NOMO-1 (cell line): ENCODE data around the gene RTKN.
"Not testable (repeated sequence)": the region's sequence is repeated elsewhere in the genome, so short reads cannot be mapped to it uniquely, and the experiment has no call there.

Experiments
- DNase-seq, 2 experiments: peaks; one replicate each; lab custom pipeline; 2025; ENCODE audit not compliant: unreplicated experiment in 2 of 2; lab: John Stamatoyannopoulos, UW

Gene RTKN

GRCh38 chr2:74420443-74421103 lies 21.2 kb downstream of the RTKN start:
- not testable (repeated sequence) for DNase-seq

- no peak for DNase-seq
These were observed 21.7 kb downstream of the RTKN start for GRCh38 chr2:74420006-74420405.

GRCh38 chr2:74419345-74419744 lies 22.4 kb downstream of the RTKN start:
- DNase-seq, result peak in 1 of 2 experiments; percentile 50

GRCh38 chr2:74418312-74418711 lies 23.4 kb downstream of the RTKN start:
- peak in 1 of 2 experiments; percentile 18 for DNase-seq

GRCh38 chr2:74417763-74418162 lies 24.0 kb downstream of the RTKN start:
- DNase-seq, result no peak

GRCh38 chr2:74417197-74417596 lies 24.5 kb downstream of the RTKN start:
- no peak for DNase-seq

GRCh38 chr2:74416778-74417177 lies 25.0 kb downstream of the RTKN start:
- no peak for DNase-seq

GRCh38 chr2:74415762-74416395 lies 25.9 kb downstream of the RTKN start:
- no peak for DNase-seq

GRCh38 chr2:74414881-74415761 lies 26.6 kb downstream of the RTKN start:
- no peak for DNase-seq

GRCh38 chr2:74414441-74414840 lies 27.3 kb downstream of the RTKN start:
- DNase-seq, result no peak

GRCh38 chr2:74413001-74413698 lies 28.6 kb downstream of the RTKN start:
- DNase-seq, result no peak

GRCh38 chr2:74407682-74408081 lies 34.1 kb downstream of the RTKN start:
- DNase-seq, result no peak

GRCh38 chr2:74406035-74406434 lies 35.7 kb downstream of the RTKN start:
- DNase-seq, result no peak

GRCh38 chr2:74401891-74402290 lies 39.8 kb downstream of the RTKN start:
- DNase-seq, result no peak

GRCh38 chr2:74399785-74400184 lies 42.0 kb downstream of the RTKN start:
- DNase-seq, result peak; percentile 20 to 39

- no peak for DNase-seq
These were observed 45.6 kb downstream of the RTKN start for GRCh38 chr2:74396149-74396548.

GRCh38 chr2:74393525-74393924 lies 48.2 kb downstream of the RTKN start:
- no peak for DNase-seq

GRCh38 chr2:74392449-74392743 lies 49.3 kb downstream of the RTKN start:
- no peak for DNase-seq

- peak; percentile 70 to 89 for DNase-seq
These were observed 49.9 kb downstream of the RTKN start for GRCh38 chr2:74391580-74392448.

GRCh38 chr2:74391209-74391579 lies 50.5 kb downstream of the RTKN start:
- no peak for DNase-seq
